ENCODE results near the gene SRCAP. TPM values are rescaled to one million over a fixed set of nuclear protein-coding genes. Genes with fewer than 3 reads are reported as not detected.

Gene SRCAP
- total RNA-seq, 1 donor from 2014 or later: 4.6 TPM

DNA sequence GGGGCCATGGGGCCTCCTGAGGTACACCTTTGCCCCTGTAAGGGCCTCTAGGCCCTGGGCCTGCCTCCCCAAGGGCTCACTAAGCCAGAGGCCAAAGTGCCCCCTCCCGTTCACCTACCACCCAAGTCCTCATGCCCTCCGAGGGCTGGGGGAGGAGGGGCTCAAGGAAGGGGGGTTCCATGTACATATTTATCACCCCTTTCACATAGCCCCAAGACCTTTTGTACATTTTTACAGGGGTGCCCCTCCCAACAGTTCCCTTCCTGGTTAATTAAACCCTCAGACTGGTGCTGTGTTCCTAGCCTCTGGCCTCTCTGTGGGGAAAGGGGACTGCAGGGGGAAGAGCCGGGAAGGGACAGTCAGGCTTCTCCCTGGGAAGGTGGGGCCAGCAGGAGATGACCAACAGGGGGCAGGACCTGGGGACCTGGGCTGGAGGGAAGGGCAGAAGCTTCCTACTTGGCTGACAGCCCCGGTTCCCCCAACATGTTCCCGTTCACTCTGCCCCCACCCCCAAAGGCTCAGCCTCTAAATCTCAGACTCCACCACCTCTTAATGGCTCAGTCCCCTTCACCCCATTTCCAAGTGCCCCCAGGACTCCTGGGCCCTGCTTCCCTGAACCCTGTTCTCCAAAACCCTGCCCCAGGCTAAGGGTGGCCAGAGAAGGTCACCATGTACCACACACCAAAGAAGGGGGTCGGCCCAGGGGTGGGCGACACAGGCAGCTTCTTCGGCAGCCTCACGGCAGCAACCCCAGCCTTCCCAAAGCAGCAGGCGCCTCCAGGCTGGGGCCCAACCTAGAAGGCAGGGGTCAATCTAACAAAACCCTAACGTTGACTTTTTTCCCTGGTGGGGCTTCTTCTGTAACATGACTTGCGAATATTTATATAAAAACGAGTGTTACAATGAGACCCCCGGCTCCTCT is 28.8 kb upstream of the SRCAP start:
- no peak overlapping the region for H3K4me3 ChIP-seq
- no peaks in the 10 kb centered on the region for H3K36me3 ChIP-seq
- H3K4me2 ChIP-seq: no peak overlapping the region
- H3K27me3 ChIP-seq: peaks cover 37% of the 10 kb centered on the region
- no peaks in the 10 kb centered on the region for H3K4me1 ChIP-seq
- no peaks in the 10 kb centered on the region for H3K4me1 Mint-ChIP-seq
- TF ChIP-seq EZH2 (IDR thresholded peaks at IDR 0.05) (no peak), EZH2phosphoT487 (IDR thresholded peaks at IDR 0.05) (no peak)
- TF ChIP-seq, protein P1, sequence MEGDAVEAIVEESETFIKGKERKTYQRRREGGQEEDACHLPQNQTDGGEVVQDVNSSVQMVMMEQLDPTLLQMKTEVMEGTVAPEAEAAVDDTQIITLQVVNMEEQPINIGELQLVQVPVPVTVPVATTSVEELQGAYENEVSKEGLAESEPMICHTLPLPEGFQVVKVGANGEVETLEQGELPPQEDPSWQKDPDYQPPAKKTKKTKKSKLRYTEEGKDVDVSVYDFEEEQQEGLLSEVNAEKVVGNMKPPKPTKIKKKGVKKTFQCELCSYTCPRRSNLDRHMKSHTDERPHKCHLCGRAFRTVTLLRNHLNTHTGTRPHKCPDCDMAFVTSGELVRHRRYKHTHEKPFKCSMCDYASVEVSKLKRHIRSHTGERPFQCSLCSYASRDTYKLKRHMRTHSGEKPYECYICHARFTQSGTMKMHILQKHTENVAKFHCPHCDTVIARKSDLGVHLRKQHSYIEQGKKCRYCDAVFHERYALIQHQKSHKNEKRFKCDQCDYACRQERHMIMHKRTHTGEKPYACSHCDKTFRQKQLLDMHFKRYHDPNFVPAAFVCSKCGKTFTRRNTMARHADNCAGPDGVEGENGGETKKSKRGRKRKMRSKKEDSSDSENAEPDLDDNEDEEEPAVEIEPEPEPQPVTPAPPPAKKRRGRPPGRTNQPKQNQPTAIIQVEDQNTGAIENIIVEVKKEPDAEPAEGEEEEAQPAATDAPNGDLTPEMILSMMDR (IDR thresholded peaks at IDR 0.05): no peak
- H3K36me3 Mint-ChIP-seq: peaks cover 10% of the 10 kb centered on the region
- no peak overlapping the region for H3K4me3 Mint-ChIP-seq
- peaks cover 2% of the 10 kb centered on the region for H3K27me3 Mint-ChIP-seq (ENCODE audit: insufficient read depth, low read depth)
- no peak overlapping the region for H3K27ac ChIP-seq
- no peaks in the 10 kb centered on the region for H3F3A ChIP-seq (ENCODE audit: low read depth)
- H3K9ac ChIP-seq: no peak overlapping the region
- H3K9me3 ChIP-seq (ENCODE audit: low read depth): no peaks in the 10 kb centered on the region
- H4K20me1 ChIP-seq (ENCODE audit: low read depth): peaks cover 7% of the 10 kb centered on the region
- H3K79me2 ChIP-seq (ENCODE audit: low read depth): no peaks in the 10 kb centered on the region
- no peaks in the 10 kb centered on the region for H3K9me3 Mint-ChIP-seq
- no peak overlapping the region for H2AFZ ChIP-seq (replicated peaks)
- no peak for DNase-seq (ENCODE audit: low spot score)
- no peak overlapping the region for H3K27ac Mint-ChIP-seq

GRCh38 chr16:30675143-30675542 is 23.8 kb upstream of the SRCAP start:
- H3K36me3 Mint-ChIP-seq: peaks cover 4% of the 10 kb centered on the region
- no peaks in the 10 kb centered on the region for H3K9me3 Mint-ChIP-seq
- H3F3A ChIP-seq (ENCODE audit: low read depth): peaks cover 17% of the 10 kb centered on the region
- H3K4me1 ChIP-seq: peaks cover 10% of the 10 kb centered on the region
- no peak for DNase-seq (ENCODE audit: low spot score)
- peaks cover 4% of the 10 kb centered on the region for H3K27me3 Mint-ChIP-seq (ENCODE audit: insufficient read depth, low read depth)
- no peaks in the 10 kb centered on the region for H3K36me3 ChIP-seq
- no peaks in the 10 kb centered on the region for H3K9me3 ChIP-seq (ENCODE audit: low read depth)
- H4K20me1 ChIP-seq (ENCODE audit: low read depth): no peaks in the 10 kb centered on the region
- peaks cover 10% of the 10 kb centered on the region for H3K4me1 Mint-ChIP-seq
- H3K27ac Mint-ChIP-seq: no peak overlapping the region
- H3K4me3 Mint-ChIP-seq: no peak overlapping the region
- no peak overlapping the region for H3K4me3 ChIP-seq
- H3K4me2 ChIP-seq: no peak overlapping the region
- H3K27me3 ChIP-seq: peaks cover 87% of the 10 kb centered on the region
- TF ChIP-seq, protein P1 (IDR thresholded peaks at IDR 0.05): no peak
- TF ChIP-seq EZH2phosphoT487 (IDR thresholded peaks at IDR 0.05) (no peak), EZH2 (IDR thresholded peaks at IDR 0.05) (no peak)
- H3K79me2 ChIP-seq (ENCODE audit: low read depth): no peaks in the 10 kb centered on the region
- no peak overlapping the region for H3K9ac ChIP-seq
- no peak overlapping the region for H3K27ac ChIP-seq
- H2AFZ ChIP-seq (replicated peaks): no peak overlapping the region

DNA sequence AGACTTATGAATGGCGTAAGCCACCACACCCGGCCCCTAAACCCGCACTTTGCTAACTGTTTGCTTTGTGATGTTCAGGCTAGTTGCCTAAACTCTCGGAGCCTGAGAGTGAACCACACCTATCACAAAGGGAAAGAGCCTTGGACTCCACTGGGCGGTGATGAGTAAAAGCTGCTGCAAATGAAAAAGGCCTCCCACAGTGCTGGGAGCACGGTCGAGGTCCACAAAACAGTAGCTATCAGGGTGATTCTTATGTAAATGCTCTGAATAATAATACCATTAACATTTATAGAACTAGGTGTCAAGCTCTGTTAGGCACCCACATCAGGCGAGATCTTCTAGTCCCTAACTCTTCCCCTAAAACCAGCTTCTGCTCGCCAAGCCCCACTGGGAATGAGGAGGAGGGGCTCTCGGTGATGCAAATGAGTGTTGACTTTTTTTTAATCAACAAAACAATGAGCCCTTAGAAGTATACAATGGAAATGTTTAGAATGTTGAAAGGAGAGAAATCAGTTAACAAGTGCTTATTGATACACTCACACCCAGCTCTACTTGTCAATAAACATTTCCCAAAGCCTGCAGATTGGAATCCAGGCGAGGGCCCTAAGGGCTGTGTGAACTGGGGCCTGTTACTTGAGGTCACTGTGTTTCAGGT is 20.9 kb upstream of the SRCAP start:
- Mint-ChIP-seq H3K4me3 (no peak overlapping the region), H3K27ac (no peak overlapping the region)
- DNase-seq (ENCODE audit: low spot score): peak; percentile 24

More for the DNA sequence above, 20.9 kb upstream of the SRCAP start:
- Mint-ChIP-seq H3K4me1 (peaks cover 10% of the 10 kb centered on the region), H3K9me3 (no peaks in the 10 kb centered on the region), H3K36me3 (no peaks in the 10 kb centered on the region), H3K27me3 (ENCODE audit: insufficient read depth, low read depth) (peaks cover 4% of the 10 kb centered on the region)
- Histone ChIP-seq H3K9me3 (ENCODE audit: low read depth) (no peaks in the 10 kb centered on the region), H3K4me2 (peak overlapping the region; percentile 50), H3K27ac (no peak overlapping the region), H3K4me1 (peaks cover 10% of the 10 kb centered on the region), H2AFZ (replicated peaks) (no peak overlapping the region), H3K9ac (no peak overlapping the region), H4K20me1 (ENCODE audit: low read depth) (no peaks in the 10 kb centered on the region), H3K4me3 (no peak overlapping the region), H3F3A (ENCODE audit: low read depth) (peaks cover 17% of the 10 kb centered on the region), H3K36me3 (no peaks in the 10 kb centered on the region), H3K79me2 (ENCODE audit: low read depth) (no peaks in the 10 kb centered on the region), H3K27me3 (peaks cover 100% of the 10 kb centered on the region)
- no peak for TF ChIP-seq EZH2phosphoT487 (IDR thresholded peaks at IDR 0.05)
- TF ChIP-seq EZH2 (IDR thresholded peaks at IDR 0.05): no peak
- TF ChIP-seq, protein P1 (IDR thresholded peaks at IDR 0.05): no peak

All from neural progenitor cell (in vitro differentiated cells).